GM18499 (cell line): ENCODE measurements around the gene CLIC3.
"Not testable (repeated sequence)": the region's sequence is repeated elsewhere in the genome, so short reads cannot be mapped to it uniquely, and the experiment has no call there.

Source experiments
- ATAC-seq: cut with Tn5 transposase; IDR thresholded peaks from one replicate; pipeline ENCODE4 v1.9.1; 2021; ENCODE audit warnings: moderate number of reproducible peaks; ENCODE audit not compliant: insufficient read depth, unreplicated experiment

CLIC3 gene

GRCh38 chr9:137006116-137007003, 10.0 kb upstream of the CLIC3 start:
- no peak for ATAC-seq

- ATAC-seq: not testable (repeated sequence)
These were observed 7.9 kb upstream of the CLIC3 start for GRCh38 chr9:137004285-137004684.

DNA sequence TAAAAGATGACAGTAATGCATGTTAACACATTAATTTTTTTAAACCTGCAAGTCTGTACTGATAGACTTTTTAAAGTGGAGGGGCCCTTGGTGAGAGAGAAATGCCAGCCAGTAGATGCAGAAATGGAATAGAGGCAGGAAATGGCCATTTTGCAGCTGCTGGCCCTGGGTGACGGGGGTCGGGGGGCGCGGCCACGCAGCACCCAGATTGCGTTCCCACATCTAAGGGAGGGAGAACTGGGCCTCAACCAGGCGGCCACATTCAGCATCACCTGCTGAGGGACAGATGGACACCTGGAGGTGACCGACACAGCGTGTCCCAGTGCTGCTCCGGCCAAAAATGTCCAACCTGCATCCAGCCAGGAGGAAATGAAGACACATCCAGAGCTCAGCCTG, 6.3 kb upstream of the CLIC3 start:
- ATAC-seq: no peak

DNA sequence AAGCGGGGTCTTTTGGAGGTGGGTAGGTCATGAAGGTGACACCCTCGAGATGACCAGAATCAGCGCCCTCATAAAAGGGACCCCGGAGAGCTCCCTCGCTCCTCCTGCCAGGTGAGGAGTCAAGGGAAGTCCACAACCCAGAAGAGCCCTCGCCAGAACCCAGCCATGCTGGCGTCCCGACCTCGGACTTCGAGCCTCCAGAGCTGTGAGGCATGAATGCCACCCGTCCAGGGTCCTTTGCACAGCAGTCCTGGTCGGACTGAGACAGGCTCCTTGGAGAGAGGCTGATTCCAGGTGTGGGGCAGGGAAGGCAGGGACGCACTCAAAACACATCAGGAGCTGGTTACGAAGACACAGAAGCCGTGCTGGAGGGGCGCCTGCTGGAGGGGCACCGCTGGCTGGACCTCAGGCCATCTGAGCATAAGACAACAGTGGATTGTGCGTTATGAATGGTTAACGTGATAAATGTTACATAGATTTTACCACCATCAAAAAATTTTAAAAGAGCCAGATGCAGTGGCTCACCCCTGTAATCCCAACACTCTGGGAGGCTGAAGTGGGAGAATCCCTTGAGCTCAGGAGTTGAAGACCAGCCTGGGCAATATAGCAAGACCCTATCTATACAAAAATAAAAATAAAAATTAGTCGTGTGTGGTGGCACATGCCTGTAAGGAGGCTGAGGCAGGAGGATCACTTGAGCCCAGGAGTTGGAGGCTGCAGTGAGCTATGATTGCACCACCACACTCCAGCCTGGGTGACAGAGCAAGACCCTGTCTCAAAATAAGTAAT, 5.7 kb upstream of the CLIC3 start:
- no peak for ATAC-seq

- peak; percentile 63 for ATAC-seq
These were observed 4.0 kb upstream of the CLIC3 start for GRCh38 chr9:137000177-137000930.

- no peak for ATAC-seq
These were observed 1.5 kb upstream of the CLIC3 start for GRCh38 chr9:136997830-136998234.

GRCh38 chr9:136997371-136997770, 1.0 kb upstream of the CLIC3 start:
- ATAC-seq: no peak

- no peak for ATAC-seq
These were observed 526 bp downstream of the CLIC3 start for GRCh38 chr9:136995772-136996311.

- ATAC-seq: no peak
These were observed 1.0 kb downstream of the CLIC3 start for GRCh38 chr9:136995362-136995761.

- ATAC-seq: no peak
These were observed 1.5 kb downstream of the CLIC3 start for GRCh38 chr9:136994888-136995230.

GRCh38 chr9:136994180-136994887, 2.0 kb downstream of the CLIC3 start:
- ATAC-seq: no peak

- no peak for ATAC-seq
These were observed 3.5 kb downstream of the CLIC3 start for GRCh38 chr9:136992819-136993369.

DNA sequence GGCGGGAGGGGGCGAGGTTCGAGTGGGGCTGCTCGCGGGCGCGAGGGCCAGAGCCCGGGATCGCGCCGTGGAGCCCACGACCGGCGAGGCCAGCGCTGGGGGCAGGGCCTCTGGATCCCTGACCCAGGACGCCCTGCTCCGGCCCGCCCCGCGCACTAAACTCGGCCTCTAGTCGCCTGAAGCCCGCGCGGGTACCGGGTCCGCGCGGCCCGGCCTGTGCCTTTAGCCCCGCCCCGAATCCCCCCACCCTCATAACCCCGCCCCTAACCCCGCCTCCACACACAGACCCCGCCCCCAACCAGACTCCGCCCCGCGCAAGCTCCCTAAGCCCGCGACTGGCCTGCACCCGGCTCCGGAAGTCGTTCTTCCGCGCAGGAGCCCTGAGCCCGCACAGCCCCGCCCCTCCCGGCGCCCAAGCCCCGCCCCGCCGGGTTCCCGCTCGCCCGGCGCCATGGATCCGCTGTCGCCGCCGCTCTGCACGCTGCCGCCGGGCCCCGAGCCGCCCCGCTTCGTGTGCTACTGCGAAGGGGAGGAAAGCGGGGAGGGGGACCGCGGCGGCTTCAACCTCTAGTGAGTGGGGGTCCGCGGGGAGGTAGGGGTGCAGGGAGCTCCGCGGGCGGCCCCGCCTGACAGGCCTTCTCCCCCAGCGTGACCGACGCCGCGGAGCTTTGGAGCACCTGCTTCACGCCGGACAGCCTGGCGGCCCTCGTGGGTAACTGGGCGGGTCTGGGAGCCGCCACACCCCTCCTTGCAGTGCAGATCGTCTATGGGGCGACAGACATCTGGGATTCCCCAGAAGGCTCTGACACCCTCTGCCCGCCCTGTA, 4.2 kb downstream of the CLIC3 start, which contains the start of gene PAXX:
Gene PAXX (plus strand): TSS at position 430 of the 826 bp plus-strand sequence. CDS start 22 bp downstream, at position 452.
- peak; percentile 65 for ATAC-seq

GRCh38 chr9:136990242-136990911, 6.0 kb downstream of the CLIC3 start:
- no peak for ATAC-seq

DNA sequence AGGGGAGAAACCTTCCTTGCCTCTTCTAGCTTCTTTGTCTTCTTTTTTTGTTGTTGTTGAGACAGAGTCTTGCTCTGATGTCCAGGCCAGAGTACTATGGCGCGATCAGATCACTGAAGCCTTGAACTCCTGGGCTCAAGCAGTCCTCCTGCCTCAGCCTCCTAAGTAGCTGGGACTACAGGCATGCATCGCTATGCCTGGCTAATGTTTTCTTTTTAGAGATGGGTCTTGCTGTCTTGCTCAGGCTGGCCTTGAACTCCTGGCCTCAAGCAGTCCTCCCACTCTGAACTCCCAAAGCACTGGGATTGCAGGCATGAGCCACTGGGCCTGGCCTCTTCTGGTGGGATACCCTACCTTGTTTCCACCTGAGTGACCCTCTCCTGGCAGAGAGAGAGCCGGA, 7.5 kb downstream of the CLIC3 start:
- no peak for ATAC-seq

DNA sequence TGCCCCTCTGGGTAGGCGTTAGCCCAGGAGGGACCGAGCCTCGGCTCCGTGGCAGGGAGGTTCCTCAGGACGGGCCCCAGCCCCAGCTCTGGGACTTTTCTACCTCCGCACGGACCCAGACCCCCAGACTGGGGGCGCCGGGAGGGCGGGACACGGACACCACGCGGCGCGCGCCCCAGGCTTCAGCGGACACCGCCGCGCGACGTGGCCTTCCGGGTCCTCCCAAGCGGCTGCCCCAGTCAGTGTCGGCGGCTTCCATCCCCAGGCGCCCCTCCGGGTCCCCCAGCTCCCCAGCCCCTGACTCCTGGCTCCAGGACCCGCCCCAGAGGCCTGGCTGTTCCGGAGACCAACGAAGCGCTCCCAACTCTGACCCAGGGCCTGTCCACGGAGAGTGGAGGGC, 10.5 kb downstream of the CLIC3 start:
- ATAC-seq: no peak

- ATAC-seq: no peak
These were observed 11.3 kb downstream of the CLIC3 start for GRCh38 chr9:136985027-136985602.
